OCI-LY3 (cell line): ENCODE data around the gene ALDH1A1.

Experiments
- CTCF ChIP-seq: fragments of 200-600, 300-600 bp; sonication (generic); IDR thresholded peaks from 2 replicates; pipeline ENCODE4 v1.5.1; 2014; ENCODE audit warnings: antibody characterized with exemption, low read length, low read depth
- EZH2phosphoT487 ChIP-seq: fragments of 200-600 bp; shearing (Covaris generic); IDR thresholded peaks from 2 replicates; pipeline ENCODE4 v1.6.1; 2018; ENCODE audit warnings: antibody characterized with exemption, mixed run types, low read depth

GRCh38 chr9:72979405-72980100 is 26.7 kb upstream of the ALDH1A1 start:
- TF ChIP-seq CTCF (no peak), EZH2phosphoT487 (no peak)
